ENCODE data around the gene DLGAP1. TPM values are rescaled to one million over a fixed set of nuclear protein-coding genes. Genes with fewer than 3 reads are reported as not detected.

Gene DLGAP1
- total RNA-seq, 1 donor from 2014 or later, result 0.05 TPM

DNA sequence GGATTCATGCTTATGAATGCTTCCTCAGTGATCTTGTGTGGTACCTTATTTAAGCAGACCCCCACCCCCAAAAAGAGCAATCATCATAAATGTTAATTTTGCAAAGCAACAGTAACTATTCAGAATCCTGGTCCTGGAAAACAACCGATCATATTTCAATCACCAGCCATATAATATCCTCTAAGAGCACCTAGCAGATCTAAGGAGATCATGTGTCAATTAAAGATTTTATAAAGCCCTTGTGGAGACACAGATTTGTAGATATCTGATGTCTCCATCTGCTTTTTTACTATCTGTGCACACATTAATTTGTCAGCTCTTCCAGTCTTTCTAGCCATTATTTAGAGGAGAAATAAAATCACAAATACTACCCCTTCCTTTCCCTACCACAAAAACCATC, 581.4 kb downstream of the DLGAP1 start:
- Histone ChIP-seq H3K4me3 (no peak overlapping the region), H3K36me3 (no peaks in the 10 kb centered on the region), H3K27ac (replicated peaks) (no peak overlapping the region), H3K27me3 (ENCODE audit: low read depth) (no peaks in the 10 kb centered on the region), H3K4me1 (no peaks in the 10 kb centered on the region), H3K9me3 (replicated peaks) (no peaks in the 10 kb centered on the region)
- no peak for TF ChIP-seq CTCF (IDR thresholded peaks at IDR 0.05; ENCODE audit: borderline replicate concordance)
- intact Hi-C loops (cut with micrococcal nuclease), result loop anchor here (5.0 kb wide), 1 partner anchor 171 kb away; no protein-coding TSS in a partner anchor
- DNase-seq, result no peak

GRCh38 chr18:3873211-3873610, 581.9 kb downstream of the DLGAP1 start:
- Histone ChIP-seq H3K4me3 (no peak overlapping the region), H3K9me3 (replicated peaks) (no peaks in the 10 kb centered on the region), H3K4me1 (no peaks in the 10 kb centered on the region), H3K27ac (replicated peaks) (no peak overlapping the region), H3K27me3 (ENCODE audit: low read depth) (no peaks in the 10 kb centered on the region), H3K36me3 (no peaks in the 10 kb centered on the region)
- no peak for TF ChIP-seq CTCF (IDR thresholded peaks at IDR 0.05; ENCODE audit: borderline replicate concordance)
- no peak for DNase-seq
- intact Hi-C loops (cut with micrococcal nuclease), result loop anchor here (5.0 kb wide), 1 partner anchor 171 kb away; no protein-coding TSS in a partner anchor

DNA sequence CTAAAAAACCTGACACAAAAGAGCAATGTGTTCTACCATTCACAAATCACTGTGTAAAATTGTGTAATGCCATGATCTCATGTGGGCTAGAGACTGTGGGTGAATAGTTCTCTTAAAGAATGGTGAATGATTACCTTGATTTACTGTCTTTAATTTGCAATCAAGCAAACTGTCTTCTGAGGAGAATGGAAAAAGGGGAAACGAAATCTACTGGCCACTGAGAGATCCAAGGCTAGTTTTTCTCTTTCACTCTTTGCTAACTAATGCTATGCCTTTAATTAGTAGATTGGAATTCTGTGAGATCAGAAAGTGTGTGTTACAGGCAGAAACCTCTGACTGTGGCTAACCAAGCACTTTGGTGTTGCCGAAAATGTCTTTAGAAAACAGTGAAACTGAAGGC, 582.5 kb downstream of the DLGAP1 start:
- Histone ChIP-seq H3K27ac (replicated peaks) (no peak overlapping the region), H3K4me3 (no peak overlapping the region)
- intact Hi-C loops (cut with micrococcal nuclease), result loop anchor here (5.0 kb wide), 1 partner anchor 170 kb away; no protein-coding TSS in a partner anchor

DNA sequence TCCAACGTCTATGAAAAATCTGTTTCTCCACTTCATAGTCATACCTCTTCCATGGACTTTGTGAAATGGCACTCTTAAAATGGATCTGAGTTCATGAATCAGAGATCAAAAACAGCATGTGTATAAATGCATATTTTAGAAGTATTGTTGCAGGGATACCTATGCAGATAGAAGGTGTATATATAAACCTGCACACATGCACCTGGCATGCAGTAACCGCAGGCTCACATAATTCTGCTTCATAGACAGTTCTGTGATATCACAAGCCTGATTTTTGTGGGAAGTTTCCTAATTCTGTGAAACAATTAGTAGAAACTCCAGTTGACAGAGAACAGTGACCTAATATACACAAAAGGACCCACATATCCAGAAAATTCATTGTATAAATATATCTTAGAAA, 583.4 kb downstream of the DLGAP1 start:
- Histone ChIP-seq H3K36me3 (no peaks in the 10 kb centered on the region), H3K27me3 (ENCODE audit: low read depth) (no peaks in the 10 kb centered on the region), H3K27ac (replicated peaks) (no peak overlapping the region), H3K4me3 (no peak overlapping the region), H3K9me3 (replicated peaks) (no peaks in the 10 kb centered on the region), H3K4me1 (no peaks in the 10 kb centered on the region)
- TF ChIP-seq CTCF (IDR thresholded peaks at IDR 0.05; ENCODE audit: borderline replicate concordance), result no peak
- no peak for DNase-seq
- intact Hi-C loops (cut with micrococcal nuclease), result loop anchor here (5.0 kb wide), 1 partner anchor 169 kb away; no protein-coding TSS in a partner anchor

More for the DNA sequence above, 582.5 kb downstream of the DLGAP1 start:
- no peak for TF ChIP-seq CTCF (IDR thresholded peaks at IDR 0.05; ENCODE audit: borderline replicate concordance)
- Histone ChIP-seq H3K36me3 (no peaks in the 10 kb centered on the region), H3K9me3 (replicated peaks) (no peaks in the 10 kb centered on the region), H3K27me3 (ENCODE audit: low read depth) (no peaks in the 10 kb centered on the region), H3K4me1 (no peaks in the 10 kb centered on the region)
- no peak for DNase-seq

GRCh38 chr18:3870914-3871313, 584.2 kb downstream of the DLGAP1 start:
- Histone ChIP-seq H3K9me3 (replicated peaks) (no peaks in the 10 kb centered on the region), H3K4me3 (no peak overlapping the region), H3K27me3 (ENCODE audit: low read depth) (no peaks in the 10 kb centered on the region), H3K27ac (replicated peaks) (no peak overlapping the region), H3K4me1 (no peaks in the 10 kb centered on the region), H3K36me3 (no peaks in the 10 kb centered on the region)
- no peak for TF ChIP-seq CTCF (IDR thresholded peaks at IDR 0.05; ENCODE audit: borderline replicate concordance)
- no peak for DNase-seq
- intact Hi-C loops (cut with micrococcal nuclease), result loop anchor here (5.0 kb wide), 1 partner anchor 169 kb away; no protein-coding TSS in a partner anchor
